ENCODE results near the gene ATP6V1C2. TPM values are rescaled to one million over a fixed set of nuclear protein-coding genes. Genes with fewer than 3 reads are reported as not detected.
"Not testable (repeated sequence)": the region's sequence is repeated elsewhere in the genome, so short reads cannot be mapped to it uniquely, and the experiment has no call there.

ATP6V1C2 gene
- total RNA-seq, 2 donors from 2014 or later, result 0.66 TPM; not detected in 1

- TF ChIP-seq, protein P1, sequence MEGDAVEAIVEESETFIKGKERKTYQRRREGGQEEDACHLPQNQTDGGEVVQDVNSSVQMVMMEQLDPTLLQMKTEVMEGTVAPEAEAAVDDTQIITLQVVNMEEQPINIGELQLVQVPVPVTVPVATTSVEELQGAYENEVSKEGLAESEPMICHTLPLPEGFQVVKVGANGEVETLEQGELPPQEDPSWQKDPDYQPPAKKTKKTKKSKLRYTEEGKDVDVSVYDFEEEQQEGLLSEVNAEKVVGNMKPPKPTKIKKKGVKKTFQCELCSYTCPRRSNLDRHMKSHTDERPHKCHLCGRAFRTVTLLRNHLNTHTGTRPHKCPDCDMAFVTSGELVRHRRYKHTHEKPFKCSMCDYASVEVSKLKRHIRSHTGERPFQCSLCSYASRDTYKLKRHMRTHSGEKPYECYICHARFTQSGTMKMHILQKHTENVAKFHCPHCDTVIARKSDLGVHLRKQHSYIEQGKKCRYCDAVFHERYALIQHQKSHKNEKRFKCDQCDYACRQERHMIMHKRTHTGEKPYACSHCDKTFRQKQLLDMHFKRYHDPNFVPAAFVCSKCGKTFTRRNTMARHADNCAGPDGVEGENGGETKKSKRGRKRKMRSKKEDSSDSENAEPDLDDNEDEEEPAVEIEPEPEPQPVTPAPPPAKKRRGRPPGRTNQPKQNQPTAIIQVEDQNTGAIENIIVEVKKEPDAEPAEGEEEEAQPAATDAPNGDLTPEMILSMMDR (IDR thresholded peaks at IDR 0.05), result no peak
- no peak for TF ChIP-seq POLR2A (IDR thresholded peaks at IDR 0.05)
- H3K4me1 ChIP-seq, result peaks cover 29% of the 10 kb centered on the region
- no peak for DNase-seq
- no peaks in the 10 kb centered on the region for H3K9me3 ChIP-seq
- H3K4me3 ChIP-seq, result no peak overlapping the region
- intact Hi-C loops (cut with DNase I), result no loop called here
- H3K36me3 ChIP-seq (replicated peaks in 1 of 2; ENCODE audit: insufficient read depth in 1 of 2, low read depth in 2 of 2), result peaks cover 4 to 17% of the 10 kb centered on the region in 2 donors
- no peaks in the 10 kb centered on the region for H3K27me3 ChIP-seq
- WGBS, 2 donors, result 84 to 94% methylated on average over 4 of the region's 4 CpGs
- ATAC-seq, result no peak
- H3K27ac ChIP-seq, result no peak overlapping the region
These were observed 78.7 kb downstream of the ATP6V1C2 start for GRCh38 chr2:10800163-10800562.

- WGBS, 2 donors, result 56 to 64% methylated on average over 8 of the region's 8 CpGs
- TF ChIP-seq, protein P1 (IDR thresholded peaks at IDR 0.05), result no peak
- no peak for TF ChIP-seq POLR2A (IDR thresholded peaks at IDR 0.05)
These were observed 81.2 kb downstream of the ATP6V1C2 start for GRCh38 chr2:10802657-10803056.

DNA sequence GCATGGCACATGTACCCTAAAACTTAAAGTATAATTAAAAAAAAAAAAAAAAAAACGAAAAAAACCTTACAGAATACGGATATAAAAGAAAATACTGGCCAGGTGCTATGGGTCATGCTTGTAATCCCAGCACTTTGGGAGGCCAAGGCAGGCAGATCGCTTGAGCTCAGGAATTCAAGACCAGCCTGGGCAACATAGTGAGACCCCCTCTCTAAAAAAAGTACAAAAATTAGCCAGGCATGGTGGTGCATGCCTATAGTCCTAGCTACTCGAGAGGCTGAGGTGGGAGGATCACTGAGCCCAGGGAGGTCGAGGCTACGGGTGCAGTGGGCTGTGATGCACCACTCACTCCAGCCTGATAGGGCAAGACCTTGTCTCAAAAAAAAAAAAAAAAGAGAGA, 84.6 kb downstream of the ATP6V1C2 start:
- ATAC-seq; H3K9me3 ChIP-seq; DNase-seq; H3K36me3 ChIP-seq (replicated peaks in 1 of 2; ENCODE audit: insufficient read depth in 1 of 2, low read depth in 2 of 2); H3K4me3 ChIP-seq; intact Hi-C loops (cut with DNase I); H3K27me3 ChIP-seq; H3K27ac ChIP-seq: not testable (repeated sequence)
- 82 to 87% methylated on average over 6 of the region's 6 CpGs for WGBS, 2 donors
- H3K4me1 ChIP-seq, result peaks cover 58% of the 10 kb centered on the region

More at GRCh38 chr2:10802657-10803056, 81.2 kb downstream of the ATP6V1C2 start:
- Histone ChIP-seq H3K9me3 (no peaks in the 10 kb centered on the region), H3K36me3 (replicated peaks in 1 of 2; ENCODE audit: insufficient read depth in 1 of 2, low read depth in 2 of 2) (peaks cover 4 to 5% of the 10 kb centered on the region in 2 donors), H3K27ac (no peak overlapping the region), H3K27me3 (no peaks in the 10 kb centered on the region), H3K4me3 (no peak overlapping the region), H3K4me1 (peaks cover 36% of the 10 kb centered on the region)
- DNase-seq (no peak), ATAC-seq (no peak)
- intact Hi-C loops (cut with DNase I), result no loop called here

GRCh38 chr2:10806543-10806942, 85.1 kb downstream of the ATP6V1C2 start:
- peaks cover 0 to 2% of the 10 kb centered on the region in 2 donors for H3K36me3 ChIP-seq (replicated peaks in 1 of 2; ENCODE audit: insufficient read depth in 1 of 2, low read depth in 2 of 2)
- no peak for DNase-seq
- no peak for ATAC-seq
- no peak overlapping the region for H3K4me3 ChIP-seq
- intact Hi-C loops (cut with DNase I), result no loop called here
- no peak overlapping the region for H3K27ac ChIP-seq
- no peak for TF ChIP-seq POLR2A (IDR thresholded peaks at IDR 0.05)
- TF ChIP-seq, protein P1 (IDR thresholded peaks at IDR 0.05), result no peak
- peaks cover 58% of the 10 kb centered on the region for H3K4me1 ChIP-seq
- 46 to 69% methylated on average over 3 of the region's 3 CpGs for WGBS, 2 donors
- H3K27me3 ChIP-seq, result no peaks in the 10 kb centered on the region
- H3K9me3 ChIP-seq, result no peaks in the 10 kb centered on the region

- no peak for ATAC-seq
- DNase-seq, result no peak
- 21 to 29% methylated on average over 8 of the region's 8 CpGs for WGBS, 2 donors
- no peaks in the 10 kb centered on the region for H3K36me3 ChIP-seq (replicated peaks in 1 of 2; ENCODE audit: insufficient read depth in 1 of 2, low read depth in 2 of 2)
- TF ChIP-seq POLR2A (IDR thresholded peaks at IDR 0.05), result no peak
- TF ChIP-seq, protein P1 (IDR thresholded peaks at IDR 0.05), result no peak
- no peaks in the 10 kb centered on the region for H3K9me3 ChIP-seq
- intact Hi-C loops (cut with DNase I), result no loop called here
- peak overlapping the region in 3 of 4 donors; percentile 50 to 95 (median 89) for H3K27ac ChIP-seq
- peaks cover 44% of the 10 kb centered on the region for H3K4me1 ChIP-seq
- H3K4me3 ChIP-seq, result no peak overlapping the region
- no peaks in the 10 kb centered on the region for H3K27me3 ChIP-seq
These were observed 89.1 kb downstream of the ATP6V1C2 start for GRCh38 chr2:10810202-10811161.

Data from body of pancreas (tissue), 4 donors.